Endothelial cell of umbilical vein (primary cell): ENCODE data around the gene SPDEF. TPM values are rescaled to one million over a fixed set of nuclear protein-coding genes. Genes with fewer than 3 reads are reported as not detected.

ENCODE experiments used
- BruUV-seq: library from RNA; stranded (reverse); fragments of 400-500 nt; replicated peaks from 2 replicates; lab custom pipeline; 2021; lab: Mats Ljungman, UMichigan
- CTCF ChIA-PET: fragments of 300-600, 350-600 bp; sonication (Branson Sonifier 250); formaldehyde crosslinking; loops from one replicate; lab custom pipeline; 2021; ENCODE audit warnings: antibody characterized with exemption, inconsistent platforms; lab: Charles Lee
- POLR2A ChIA-PET: fragments of 300-600, 350-600 bp; sonication (Branson Sonifier 250); formaldehyde crosslinking; loops from one replicate; lab custom pipeline; 2021; ENCODE audit warnings: antibody characterized with exemption, inconsistent platforms; lab: Charles Lee
- DNase-seq: peaks from one replicate; pipeline ENCODE4 v3.0.0-alpha.2; 2011; ENCODE audit warnings: low read depth, low spot score
- FAIRE-seq: peaks from 2 replicates; lab custom pipeline; 2011; peaks lifted over from hg19 to GRCh38; lab: Jason Lieb, UNC
- H2AFZ ChIP-seq: 2 replicates; pipeline ENCODE4 v1.6.0; 2012; ENCODE audit warnings: low read depth, low read length, control low read depth, inconsistent platforms
- H3K27ac ChIP-seq: 2 replicates; pipeline ENCODE4 v1.5.1; 2011; ENCODE audit warnings: low read depth, mild to moderate bottlenecking, control low read depth, low read length, moderate library complexity; ENCODE audit not compliant: insufficient read depth
- H3K27me3 ChIP-seq, 2 experiments: 2 replicates each; pipeline versions ENCODE4 v1.6.0 to v1.6.1; 2011; ENCODE audit warnings: low read length in 2 of 2, mixed read lengths in 1 of 2; ENCODE audit not compliant: control insufficient read depth in 2 of 2, insufficient read depth in 2 of 2
- H3K36me3 ChIP-seq, 2 experiments: 2 replicates in 1 of 2; 3 replicates in 1 of 2; pipeline ENCODE4 v1.5.1; 2011; ENCODE audit warnings: low read length in 2 of 2, mild to moderate bottlenecking in 1 of 2, moderate library complexity in 1 of 2; ENCODE audit not compliant: control insufficient read depth in 2 of 2, insufficient read depth in 2 of 2; ENCODE audit errors: extremely low read depth in 1 of 2
- H3K4me1 ChIP-seq: 3 replicates; pipeline ENCODE4 v1.5.1; 2011; ENCODE audit warnings: mild to moderate bottlenecking, low read length; ENCODE audit not compliant: control insufficient read depth, insufficient read depth; ENCODE audit errors: extremely low read depth
- H3K4me2 ChIP-seq: 2 replicates; pipeline ENCODE4 v1.6.1; 2011; ENCODE audit warnings: low read length, control low read depth, mixed read lengths; ENCODE audit not compliant: insufficient read depth
- H3K4me3 ChIP-seq, 3 experiments: fragments of 200-600 bp in 1 of 3; sonication (generic), shearing (Covaris generic) in 1 of 3; replicated peaks in 1 of 3; 2 replicates each; pipeline ENCODE4 v1.5.1; 2011 to 2016; ENCODE audit warnings: control low read depth in 3 of 3, low read length in 3 of 3, mild to moderate bottlenecking in 2 of 3, inconsistent platforms in 1 of 3, low read depth in 1 of 3, moderate library complexity in 1 of 3; ENCODE audit not compliant: insufficient read depth in 1 of 3
- H3K79me2 ChIP-seq: 2 replicates; pipeline ENCODE4 v1.6.0; 2012; ENCODE audit warnings: low read length, inconsistent platforms; ENCODE audit not compliant: control insufficient read depth, insufficient read depth
- H3K9ac ChIP-seq: replicated peaks from 2 replicates; pipeline ENCODE3; 2011; ENCODE audit warnings: low read length, control low read depth; ENCODE audit not compliant: insufficient read depth; ENCODE audit errors: extremely low read depth
- H3K9me1 ChIP-seq: replicated peaks from 3 replicates; pipeline ENCODE4 v1.6.0; 2011; ENCODE audit warnings: mild to moderate bottlenecking, low read length; ENCODE audit not compliant: control insufficient read depth, insufficient read depth; ENCODE audit errors: extremely low read depth
- H3K9me3 ChIP-seq: replicated peaks from 2 replicates; pipeline ENCODE4 v1.5.1; 2012; ENCODE audit warnings: low read length, inconsistent platforms; ENCODE audit not compliant: control insufficient read depth, insufficient read depth
- H4K20me1 ChIP-seq: replicated peaks from 2 replicates; pipeline ENCODE3; 2011; ENCODE audit warnings: mild to moderate bottlenecking, low read length; ENCODE audit not compliant: control insufficient read depth, insufficient read depth; ENCODE audit errors: extremely low read depth
- EZH2 ChIP-seq: IDR thresholded peaks from 2 replicates; pipeline ENCODE4 v1.6.1; 2012; ENCODE audit warnings: borderline replicate concordance, low read depth, mild to moderate bottlenecking, moderate library complexity, low read length, inconsistent platforms; ENCODE audit not compliant: severe bottlenecking
- FOS ChIP-seq: IDR thresholded peaks from 2 replicates; pipeline ENCODE4 v1.6.1; 2011; ENCODE audit warnings: mild to moderate bottlenecking, low read length, moderate library complexity, borderline replicate concordance; ENCODE audit not compliant: insufficient read depth
- GATA2 ChIP-seq: IDR thresholded peaks from 2 replicates; pipeline ENCODE4 v1.7.0; 2011; ENCODE audit warnings: low read depth, mild to moderate bottlenecking, moderate library complexity, mixed read lengths, low read length; ENCODE audit not compliant: insufficient read length, insufficient read depth
- JUN ChIP-seq: IDR thresholded peaks from 2 replicates; pipeline ENCODE4 v1.6.1; 2011; ENCODE audit warnings: borderline replicate concordance, low read depth; ENCODE audit not compliant: insufficient read length, insufficient read depth
- MYC ChIP-seq: IDR thresholded peaks from one replicate; pipeline ENCODE4 v1.6.1; 2011; ENCODE audit warnings: mild to moderate bottlenecking, low read depth, low read length
- POLR2A ChIP-seq: IDR thresholded peaks from 2 replicates; pipeline ENCODE4 v1.6.1; 2012; ENCODE audit warnings: low read depth, mild to moderate bottlenecking, control low read depth, low read length
- POLR2AphosphoS5 ChIP-seq: IDR thresholded peaks from 2 replicates; pipeline ENCODE4 v1.6.1; 2012; ENCODE audit warnings: low read depth, mild to moderate bottlenecking, control low read depth, low read length, moderate library complexity; ENCODE audit not compliant: insufficient read depth
- dilution Hi-C: fragments of 300-500 bp; cut with MboI; formaldehyde crosslinking; loops from one replicate; pipeline ENCODE4 v1.15.0; 2019; ENCODE audit warnings: low sequenced_read_pairs; ENCODE audit not compliant: extremely low pct_ligation_motif_present
- intact Hi-C: fragments of 100-400 bp; cut with micrococcal nuclease; formaldehyde crosslinking; loops from one replicate; pipeline ENCODE4 v1.10.0; 2022
- polyA plus RNA-seq, 4 experiments: library from polyadenylated mRNA; depleted of rRNA in 3 of 4; stranded (reverse) in 3 of 4; unstranded in 1 of 4; fragments of >200 nt; gene quantifications; 2 replicates each; pipeline versions ENCODE4 v1.2.1 to v1.2.3, GENCODE V29; 2011 to 2012; ENCODE audit warnings: missing spikeins in 1 of 4
- total RNA-seq: library from RNA; stranded (reverse); gene quantifications from 2 replicates; pipeline ENCODE4 v1.2.3, GENCODE V29; 2021
- TF ChIP-seq, protein P1 (sequence below), 2 donors: IDR thresholded peaks; 1 replicate in 1 of 2; 2 replicates in 1 of 2; pipeline ENCODE4 v1.5.1; 2011; ENCODE audit warnings: low read length in 2 of 2, mild to moderate bottlenecking in 2 of 2, moderate library complexity in 2 of 2, control low read depth in 1 of 2, inconsistent platforms in 1 of 2, low read depth in 1 of 2; ENCODE audit not compliant: insufficient read depth in 1 of 2; ENCODE audit errors: extremely low read depth in 1 of 2
- TF ChIP-seq, protein P2 (sequence below): IDR thresholded peaks from 2 replicates; pipeline ENCODE4 v1.6.1; 2011; ENCODE audit not compliant: insufficient read depth, insufficient read length

SPDEF gene
- total and polyA plus RNA-seq, 2 donors (not counting 3 experiments of a cell fraction or from before 2014, with no cell fraction given): not detected

- Histone ChIP-seq H3K4me1 (no peaks in the 10 kb centered on the region), H3K9me3 (no peaks in the 10 kb centered on the region), H4K20me1 (no peaks in the 10 kb centered on the region), H3K4me2 (no peak overlapping the region), H3K9me1 (no peaks in the 10 kb centered on the region), H3K79me2 (no peaks in the 10 kb centered on the region), H3K36me3 (no peaks in the 10 kb centered on the region), H3K27ac (no peak overlapping the region), H3K4me3 (no peak overlapping the region), H3K9ac (no peak overlapping the region), H2AFZ (no peak overlapping the region), H3K27me3 (no peaks in the 10 kb centered on the region)
- DNase-seq: no peak
- no peak for FAIRE-seq
- intact Hi-C loops (no loop called here), dilution Hi-C loops (no loop called here)
- CTCF ChIA-PET: interaction anchor here (0.9 kb wide), 1 partner anchor 12 kb away, joined by 3 read pairs; no protein-coding TSS in a partner anchor
- POLR2A ChIA-PET: no interaction called here
- BruUV-seq: no TSS peak
- TF ChIP-seq, protein P1, sequence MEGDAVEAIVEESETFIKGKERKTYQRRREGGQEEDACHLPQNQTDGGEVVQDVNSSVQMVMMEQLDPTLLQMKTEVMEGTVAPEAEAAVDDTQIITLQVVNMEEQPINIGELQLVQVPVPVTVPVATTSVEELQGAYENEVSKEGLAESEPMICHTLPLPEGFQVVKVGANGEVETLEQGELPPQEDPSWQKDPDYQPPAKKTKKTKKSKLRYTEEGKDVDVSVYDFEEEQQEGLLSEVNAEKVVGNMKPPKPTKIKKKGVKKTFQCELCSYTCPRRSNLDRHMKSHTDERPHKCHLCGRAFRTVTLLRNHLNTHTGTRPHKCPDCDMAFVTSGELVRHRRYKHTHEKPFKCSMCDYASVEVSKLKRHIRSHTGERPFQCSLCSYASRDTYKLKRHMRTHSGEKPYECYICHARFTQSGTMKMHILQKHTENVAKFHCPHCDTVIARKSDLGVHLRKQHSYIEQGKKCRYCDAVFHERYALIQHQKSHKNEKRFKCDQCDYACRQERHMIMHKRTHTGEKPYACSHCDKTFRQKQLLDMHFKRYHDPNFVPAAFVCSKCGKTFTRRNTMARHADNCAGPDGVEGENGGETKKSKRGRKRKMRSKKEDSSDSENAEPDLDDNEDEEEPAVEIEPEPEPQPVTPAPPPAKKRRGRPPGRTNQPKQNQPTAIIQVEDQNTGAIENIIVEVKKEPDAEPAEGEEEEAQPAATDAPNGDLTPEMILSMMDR (IDR thresholded peaks at IDR 0.05; ENCODE audit: extremely low read depth in 1 of 2, insufficient read depth in 1 of 2, low read depth in 1 of 2, low read length in 2 of 2): no peak
- TF ChIP-seq, protein P2, sequence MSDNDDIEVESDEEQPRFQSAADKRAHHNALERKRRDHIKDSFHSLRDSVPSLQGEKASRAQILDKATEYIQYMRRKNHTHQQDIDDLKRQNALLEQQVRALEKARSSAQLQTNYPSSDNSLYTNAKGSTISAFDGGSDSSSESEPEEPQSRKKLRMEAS: no peak
- TF ChIP-seq MYC (no peak), GATA2 (no peak), JUN (no peak), EZH2 (no peak), FOS (no peak), POLR2AphosphoS5 (no peak), POLR2A (no peak)
Observed at GRCh38 chr6:34576286-34576955, 20.3 kb upstream of the SPDEF start.
